Body of pancreas (tissue), 4 donors: ENCODE results near the gene NEDD9. TPM values are rescaled to one million over a fixed set of nuclear protein-coding genes. Genes with fewer than 3 reads are reported as not detected.

Experiments
- ATAC-seq: fragments of 150-250 bp; one replicate; pipeline ENCODE4 v1.9.1; 2016
- DNase-seq, 4 donors: peaks; one replicate each; pipeline ENCODE4 v3.0.0-alpha.2; 2019
- H3K27ac ChIP-seq, 4 donors: fragments of 200-600 bp; sonication (generic); 1 replicate in 3 of 4; 2 replicates in 1 of 4; pipeline versions ENCODE4 v1.5.1 to v1.6.1; 2016 to 2019; ENCODE audit warnings: mild to moderate bottlenecking in 1 of 4, mixed read lengths in 1 of 4, moderate library complexity in 1 of 4
- H3K27me3 ChIP-seq, 2 donors: fragments of 200-600 bp; sonication (generic); one replicate each; pipeline ENCODE4 v1.6.0; 2016; ENCODE audit warnings: mild to moderate bottlenecking in 1 of 2
- H3K36me3 ChIP-seq, 2 donors: fragments of 200-600 bp; sonication (generic); replicated peaks in 1 of 2; 2 replicates each; pipeline ENCODE4 v1.5.1; 2016; ENCODE audit warnings: low read depth in 2 of 2; ENCODE audit not compliant: insufficient read depth in 1 of 2
- H3K4me1 ChIP-seq: fragments of 200-600 bp; sonication (generic); one replicate; pipeline ENCODE4 v1.6.0; 2016
- H3K4me3 ChIP-seq, 2 donors: fragments of 200-600 bp; sonication (generic); 1 replicate in 1 of 2; 2 replicates in 1 of 2; pipeline ENCODE4 v1.5.1; 2016 to 2019
- H3K9me3 ChIP-seq, 3 donors: fragments of 200-600 bp; sonication (generic); 1 replicate in 2 of 3; 2 replicates in 1 of 3; pipeline ENCODE4 v1.5.1; 2016
- CTCF ChIP-seq, 7 experiments: fragments of 450-650 bp in 4 of 7; fragments of 200-600 bp in 3 of 7; sonication (generic) in 3 of 7; IDR thresholded peaks; one replicate each; pipeline ENCODE4 v1.5.1; 2016 to 2019; ENCODE audit warnings: antibody characterized with exemption in 7 of 7
- POLR2A ChIP-seq, 3 donors: fragments of 450-650 bp; IDR thresholded peaks; one replicate each; pipeline ENCODE4 v1.6.1; 2016; ENCODE audit warnings: antibody characterized with exemption in 3 of 3, mild to moderate bottlenecking in 2 of 3
- WGBS, 2 donors: methylation state at CpG; one replicate each; pipeline ENCODE4 v1.1.5; 2017; 5-methylcytosine and 5-hydroxymethylcytosine counted together
- intact Hi-C: fragments of 100-400 bp; cut with DNase I; formaldehyde crosslinking; loops from one replicate; pipeline ENCODE4 v1.15.1; 2023
- total RNA-seq, 2 donors: library from RNA; depleted of rRNA; stranded (reverse); fragments of >200 nt; gene quantifications; one replicate each; pipeline ENCODE4 v1.1.0, GENCODE V29; 2016

NEDD9 gene
- total RNA-seq, 2 donors from 2014 or later: 22.8 to 58.3 TPM

GRCh38 chr6:11262242-11262641 lies 29.8 kb upstream of the NEDD9 start:
- intact Hi-C loops: no loop called here
- no peaks in the 10 kb centered on the region for H3K36me3 ChIP-seq
- WGBS, 2 donors: 70 to 75% methylated on average over 4 of the region's 4 CpGs
- no peaks in the 10 kb centered on the region for H3K27me3 ChIP-seq
- DNase-seq (no peak), ATAC-seq (no peak)
- peaks cover 19% of the 10 kb centered on the region for H3K4me1 ChIP-seq
- H3K9me3 ChIP-seq: no peaks in the 10 kb centered on the region
- no peak for TF ChIP-seq POLR2A (IDR thresholded peaks at IDR 0.05)
- TF ChIP-seq CTCF (IDR thresholded peaks at IDR 0.05): no peak
- no peak overlapping the region for H3K4me3 ChIP-seq
- no peak overlapping the region for H3K27ac ChIP-seq

- 81 to 85% methylated on average over 4 of the region's 4 CpGs for WGBS, 2 donors
- H3K4me3 ChIP-seq: no peak overlapping the region
- ATAC-seq (no peak), DNase-seq (no peak)
- H3K9me3 ChIP-seq: no peaks in the 10 kb centered on the region
- TF ChIP-seq POLR2A (IDR thresholded peaks at IDR 0.05) (no peak), CTCF (IDR thresholded peaks at IDR 0.05) (no peak)
- H3K27ac ChIP-seq: no peak overlapping the region
- peaks cover 19% of the 10 kb centered on the region for H3K4me1 ChIP-seq
- H3K27me3 ChIP-seq: no peaks in the 10 kb centered on the region
- H3K36me3 ChIP-seq: no peaks in the 10 kb centered on the region
- intact Hi-C loops: no loop called here
Observed at GRCh38 chr6:11260249-11261038, 28.0 kb upstream of the NEDD9 start.

- H3K36me3 ChIP-seq: no peaks in the 10 kb centered on the region
- DNase-seq (no peak), ATAC-seq (no peak)
- no peaks in the 10 kb centered on the region for H3K27me3 ChIP-seq
- intact Hi-C loops: no loop called here
- H3K4me3 ChIP-seq: no peak overlapping the region
- no peak overlapping the region for H3K27ac ChIP-seq
- TF ChIP-seq CTCF (IDR thresholded peaks at IDR 0.05) (no peak), POLR2A (IDR thresholded peaks at IDR 0.05) (no peak)
- WGBS, 2 donors: 45% methylated on average over 2 of the region's 2 CpGs
- H3K9me3 ChIP-seq: no peaks in the 10 kb centered on the region
- peaks cover 15% of the 10 kb centered on the region for H3K4me1 ChIP-seq
Observed at GRCh38 chr6:11258260-11259237, 26.1 kb upstream of the NEDD9 start.

- peaks cover 19% of the 10 kb centered on the region for H3K4me1 ChIP-seq
- 95 to 96% methylated on average over 5 of the region's 5 CpGs for WGBS, 2 donors
- no peak for DNase-seq
- H3K4me3 ChIP-seq: no peak overlapping the region
- intact Hi-C loops: no loop called here
- H3K27ac ChIP-seq: no peak overlapping the region
- H3K36me3 ChIP-seq: no peaks in the 10 kb centered on the region
- ATAC-seq: no peak
- no peaks in the 10 kb centered on the region for H3K9me3 ChIP-seq
- no peak for TF ChIP-seq POLR2A (IDR thresholded peaks at IDR 0.05)
- TF ChIP-seq CTCF (IDR thresholded peaks at IDR 0.05): no peak
- no peaks in the 10 kb centered on the region for H3K27me3 ChIP-seq
Observed at GRCh38 chr6:11255610-11256009, 23.1 kb upstream of the NEDD9 start.
